Nephron progenitor cell (in vitro differentiated cells): Measurements from ENCODE around the gene KCNQ1OT1.

Experiments
- DNase-seq: peaks from one replicate; pipeline ENCODE4 v3.0.0; 2021
- H3K27ac Mint-ChIP-seq: 2 replicates; pipeline ENCODE4 v1.8.0; 2021; ENCODE audit warnings: mild to moderate bottlenecking, moderate library complexity, mixed read lengths
- H3K27me3 Mint-ChIP-seq: 2 replicates; pipeline ENCODE4 v1.8.0; 2021; ENCODE audit warnings: mild to moderate bottlenecking, low read depth, mixed read lengths; ENCODE audit not compliant: poor library complexity
- H3K36me3 Mint-ChIP-seq: 2 replicates; pipeline ENCODE4 v1.8.0; 2021; ENCODE audit warnings: low read depth, mixed read lengths
- H3K4me1 Mint-ChIP-seq: 2 replicates; pipeline ENCODE4 v1.8.0; 2021; ENCODE audit warnings: mixed read lengths
- H3K4me3 Mint-ChIP-seq: 2 replicates; pipeline ENCODE4 v1.8.0; 2021; ENCODE audit warnings: mild to moderate bottlenecking, moderate library complexity, mixed read lengths
- H3K9me3 Mint-ChIP-seq: 2 replicates; pipeline ENCODE4 v1.8.0; 2021; ENCODE audit warnings: mild to moderate bottlenecking, moderate library complexity, mixed read lengths
- CTCF ChIP-seq: fragments of 200-600 bp; sonication (generic); IDR thresholded peaks from 2 replicates; pipeline ENCODE4 v1.5.0; 2021; ENCODE audit warnings: antibody characterized with exemption

The KCNQ1OT1 gene

DNA sequence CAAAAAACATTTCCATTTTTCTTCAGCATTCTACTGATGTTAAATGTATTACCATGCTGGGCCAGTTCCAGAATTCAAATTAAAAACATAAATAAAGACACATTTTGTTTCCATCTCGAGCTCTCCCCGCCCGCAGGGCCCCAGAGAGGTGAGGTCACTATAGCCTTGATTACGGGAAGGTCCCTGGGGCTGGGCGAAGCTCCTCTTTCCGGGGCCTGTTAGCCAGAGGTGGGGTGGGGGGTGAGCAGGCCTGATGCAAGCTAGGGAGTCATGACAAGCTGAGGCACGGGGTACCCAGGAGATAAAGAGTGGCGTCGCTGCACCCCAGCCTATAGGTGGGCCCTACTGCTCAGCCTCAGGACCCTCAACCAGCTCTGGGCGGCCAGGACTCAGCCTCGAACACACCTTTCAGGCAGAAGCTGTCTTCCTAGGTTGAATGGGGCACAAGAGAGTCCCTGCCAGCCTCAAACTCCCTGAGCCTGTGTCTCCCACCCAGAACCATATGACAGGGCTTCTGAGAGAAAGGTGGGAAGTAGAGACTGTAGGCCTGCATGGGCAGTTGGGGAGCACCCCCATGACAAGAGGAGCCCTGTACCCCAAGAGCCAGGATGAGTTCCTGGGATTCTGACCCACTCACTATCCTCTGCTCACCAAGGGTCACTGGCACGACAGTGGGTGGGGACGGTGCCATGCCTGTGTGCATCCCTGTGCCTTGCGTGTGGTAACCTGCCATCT lies 34.8 kb downstream of the KCNQ1OT1 start:
- H3K27ac Mint-ChIP-seq: no peak overlapping the region
- H3K27me3 Mint-ChIP-seq: peaks cover 4% of the 10 kb centered on the region
- no peak overlapping the region for H3K4me3 Mint-ChIP-seq
- no peak for TF ChIP-seq CTCF
- peaks cover 68% of the 10 kb centered on the region for H3K9me3 Mint-ChIP-seq
- H3K36me3 Mint-ChIP-seq: peaks cover 99% of the 10 kb centered on the region
- DNase-seq: no peak
- peaks cover 5% of the 10 kb centered on the region for H3K4me1 Mint-ChIP-seq

- Mint-ChIP-seq H3K27me3 (peaks cover 4% of the 10 kb centered on the region), H3K9me3 (peaks cover 72% of the 10 kb centered on the region), H3K4me3 (no peak overlapping the region), H3K4me1 (peaks cover 5% of the 10 kb centered on the region), H3K27ac (no peak overlapping the region), H3K36me3 (peaks cover 99% of the 10 kb centered on the region)
- no peak for DNase-seq
- TF ChIP-seq CTCF: no peak
These were observed 35.4 kb downstream of the KCNQ1OT1 start for GRCh38 chr11:2664376-2664775.

DNA sequence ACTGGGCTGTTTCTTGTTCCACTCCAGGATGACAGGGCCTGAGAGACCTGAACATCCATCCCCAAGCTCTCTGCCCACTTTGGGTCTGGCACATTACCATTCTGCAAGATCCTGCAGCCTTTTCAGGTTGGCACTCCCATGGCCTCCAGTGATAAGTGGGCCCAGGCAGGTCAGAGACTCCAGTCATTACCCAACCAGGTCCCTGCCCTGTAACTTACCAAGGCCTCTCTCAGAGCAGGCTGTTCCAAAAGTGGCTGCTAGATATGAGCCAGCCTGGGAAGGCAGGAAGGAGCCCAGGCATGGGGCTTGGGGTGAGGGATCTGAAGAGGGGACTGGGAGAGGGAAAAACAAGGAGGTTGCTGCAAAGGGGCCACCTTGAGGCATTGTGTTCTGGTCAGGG lies 35.9 kb downstream of the KCNQ1OT1 start:
- H3K36me3 Mint-ChIP-seq: peaks cover 99% of the 10 kb centered on the region
- no peak for TF ChIP-seq CTCF
- no peak for DNase-seq
- H3K27ac Mint-ChIP-seq: no peak overlapping the region
- H3K4me3 Mint-ChIP-seq: no peak overlapping the region
- H3K4me1 Mint-ChIP-seq: peaks cover 5% of the 10 kb centered on the region
- peaks cover 77% of the 10 kb centered on the region for H3K9me3 Mint-ChIP-seq
- peaks cover 4% of the 10 kb centered on the region for H3K27me3 Mint-ChIP-seq

DNA sequence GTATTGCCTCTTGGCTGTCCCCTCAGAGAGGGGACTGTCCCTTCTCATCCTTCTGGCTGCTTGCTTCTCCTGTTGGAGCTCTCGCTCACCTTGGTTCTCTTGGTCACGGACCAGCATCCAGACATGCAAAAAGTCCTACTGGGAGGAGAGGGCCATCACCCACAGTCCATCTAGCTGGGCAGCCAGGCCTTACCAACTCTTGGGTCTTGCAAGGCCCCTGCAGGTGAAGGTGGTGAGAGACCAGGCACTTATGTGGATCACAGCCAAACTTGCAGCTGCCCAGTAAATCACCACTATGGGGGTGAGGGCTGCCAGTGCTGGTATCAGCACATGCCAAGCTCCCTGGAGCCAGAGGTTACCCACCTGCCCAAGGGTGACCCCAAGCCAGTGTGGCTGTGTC lies 36.3 kb downstream of the KCNQ1OT1 start:
- Mint-ChIP-seq H3K4me3 (no peak overlapping the region), H3K9me3 (peaks cover 78% of the 10 kb centered on the region), H3K4me1 (peaks cover 5% of the 10 kb centered on the region), H3K27ac (no peak overlapping the region), H3K27me3 (peaks cover 4% of the 10 kb centered on the region), H3K36me3 (peaks cover 99% of the 10 kb centered on the region)
- no peak for DNase-seq
- no peak for TF ChIP-seq CTCF

- no peak overlapping the region for H3K4me3 Mint-ChIP-seq
- H3K27me3 Mint-ChIP-seq: peaks cover 6% of the 10 kb centered on the region
- no peak for TF ChIP-seq CTCF
- no peak for DNase-seq
- H3K27ac Mint-ChIP-seq: no peak overlapping the region
- peaks cover 5% of the 10 kb centered on the region for H3K4me1 Mint-ChIP-seq
- peaks cover 80% of the 10 kb centered on the region for H3K9me3 Mint-ChIP-seq
- peaks cover 99% of the 10 kb centered on the region for H3K36me3 Mint-ChIP-seq
These were observed 37.1 kb downstream of the KCNQ1OT1 start for GRCh38 chr11:2662430-2663299.

- Mint-ChIP-seq H3K27ac (no peak overlapping the region), H3K4me1 (peaks cover 7% of the 10 kb centered on the region), H3K9me3 (peaks cover 87% of the 10 kb centered on the region), H3K27me3 (peaks cover 6% of the 10 kb centered on the region), H3K4me3 (no peak overlapping the region), H3K36me3 (peaks cover 100% of the 10 kb centered on the region)
- TF ChIP-seq CTCF: no peak
- DNase-seq: no peak
These were observed 37.8 kb downstream of the KCNQ1OT1 start for GRCh38 chr11:2662024-2662312.
